WTC11 (cell line): ENCODE results near the gene TAF8. TPM values are rescaled to one million over a fixed set of nuclear protein-coding genes. Genes with fewer than 3 reads are reported as not detected.

Source experiments
- ATAC-seq: fragments of 200-7000 bp; cut with Tn5 transposase; 2 replicates; pipeline ENCODE4 v1.10.0; 2021; ENCODE audit warnings: mild to moderate bottlenecking, moderate library complexity
- CTCF ChIA-PET: fragments of 300-600 bp; sonication (Branson Sonifier 250); formaldehyde crosslinking; loops from one replicate; lab custom pipeline; 2021; ENCODE audit warnings: antibody characterized with exemption; lab: Charles Lee
- POLR2A ChIA-PET: fragments of 350-600 bp; sonication (Branson Sonifier 250); formaldehyde crosslinking; loops from one replicate; lab custom pipeline; 2021; ENCODE audit warnings: antibody characterized with exemption; lab: Charles Lee
- DNase-seq: peaks from one replicate; pipeline ENCODE4 v3.0.0; 2021; ENCODE audit warnings: low spot score
- H3K27ac Mint-ChIP-seq: 2 replicates; pipeline ENCODE4 v1.8.0; 2021; ENCODE audit warnings: mixed read lengths
- H3K27me3 Mint-ChIP-seq: 2 replicates; pipeline ENCODE4 v1.8.0; 2021; ENCODE audit warnings: low read depth, mild to moderate bottlenecking, moderate library complexity, mixed read lengths
- H3K36me3 Mint-ChIP-seq: 2 replicates; pipeline ENCODE4 v1.8.0; 2021; ENCODE audit warnings: mixed read lengths
- H3K4me1 Mint-ChIP-seq: 2 replicates; pipeline ENCODE4 v1.8.0; 2022; ENCODE audit warnings: mixed read lengths
- H3K4me3 Mint-ChIP-seq: 2 replicates; pipeline ENCODE4 v1.8.0; 2021; ENCODE audit warnings: mild to moderate bottlenecking, moderate library complexity, mixed read lengths
- H3K9me3 Mint-ChIP-seq: 2 replicates; pipeline ENCODE4 v1.8.0; 2021; ENCODE audit warnings: mixed read lengths
- CBFB ChIP-seq: sonication (generic); formaldehyde crosslinking; IDR thresholded peaks from 2 replicates; pipeline ENCODE4 v1.8.1; 2022; ENCODE audit warnings: mild to moderate bottlenecking, low read depth, missing genetic modification reagents
- ELF4 ChIP-seq: sonication (generic); formaldehyde crosslinking; IDR thresholded peaks from 2 replicates; pipeline ENCODE4 v1.8.1; 2022; ENCODE audit warnings: low read depth, mild to moderate bottlenecking, moderate library complexity, missing genetic modification reagents
- EMX1 ChIP-seq: fragments of 250-450 bp; sonication (Bioruptor Pico); IDR thresholded peaks from 2 replicates; pipeline ENCODE4 v1.8.0; 2021; ENCODE audit warnings: mild to moderate bottlenecking
- GABPB1 ChIP-seq: sonication (generic); formaldehyde crosslinking; IDR thresholded peaks from 2 replicates; pipeline ENCODE4 v1.8.1; 2023; ENCODE audit warnings: mild to moderate bottlenecking, missing genetic modification reagents
- GRHL2 ChIP-seq: fragments of 250-450 bp; sonication (Bioruptor Pico); IDR thresholded peaks from 2 replicates; pipeline ENCODE4 v1.8.0; 2022; ENCODE audit warnings: mild to moderate bottlenecking, moderate library complexity; ENCODE audit not compliant: insufficient replicate concordance, severe bottlenecking
- HMGA2 ChIP-seq: fragments of 250-450 bp; sonication (Bioruptor Pico); IDR thresholded peaks from 2 replicates; pipeline ENCODE4 v1.4.0; 2021; ENCODE audit warnings: mild to moderate bottlenecking, moderate library complexity
- IRF2 ChIP-seq: sonication (generic); formaldehyde crosslinking; IDR thresholded peaks from 2 replicates; pipeline ENCODE4 v1.8.0; 2022; ENCODE audit warnings: low read depth, missing genetic modification reagents, borderline replicate concordance
- JUN ChIP-seq: sonication (generic); formaldehyde crosslinking; IDR thresholded peaks from 2 replicates; pipeline ENCODE4 v1.8.0; 2023; ENCODE audit warnings: mild to moderate bottlenecking, missing genetic modification reagents
- NFE2L1 ChIP-seq: sonication (generic); formaldehyde crosslinking; IDR thresholded peaks from 2 replicates; pipeline ENCODE4 v1.8.1; 2023; ENCODE audit warnings: missing genetic modification reagents
- SP1 ChIP-seq: sonication (generic); formaldehyde crosslinking; conservative IDR thresholded peaks from 2 replicates; pipeline ENCODE4 v1.8.1; 2022; ENCODE audit warnings: missing genetic modification reagents
- TEAD4 ChIP-seq: sonication (generic); formaldehyde crosslinking; IDR thresholded peaks from 2 replicates; pipeline ENCODE4 v1.8.0; 2022; ENCODE audit warnings: mild to moderate bottlenecking, missing genetic modification reagents
- ZNF263 ChIP-seq: sonication (generic); formaldehyde crosslinking; IDR thresholded peaks from 2 replicates; pipeline ENCODE4 v1.8.1; 2022; ENCODE audit warnings: low read depth, mild to moderate bottlenecking, moderate library complexity, missing genetic modification reagents
- ZNF396 ChIP-seq: fragments of 250-450 bp; sonication (Bioruptor Pico); IDR thresholded peaks from 2 replicates; pipeline ENCODE4 v1.8.0; 2021; ENCODE audit warnings: mild to moderate bottlenecking, moderate library complexity, borderline replicate concordance
- ZNF423 ChIP-seq: fragments of 250-450 bp; sonication (Bioruptor Pico); IDR thresholded peaks from 2 replicates; pipeline ENCODE4 v2.1.2; 2022; ENCODE audit warnings: mild to moderate bottlenecking, moderate library complexity
- total RNA-seq: library from RNA; stranded (reverse); gene quantifications from 3 replicates; pipeline ENCODE4 v1.2.3, GENCODE V29; 2021
- TF ChIP-seq, protein P1 (sequence below): fragments of 250-450 bp; sonication (Bioruptor Pico); IDR thresholded peaks from 2 replicates; pipeline ENCODE4 v1.9.0; 2021; ENCODE audit warnings: mild to moderate bottlenecking, borderline replicate concordance
- TF ChIP-seq, protein P2 (sequence below): fragments of 250-450 bp; sonication (Bioruptor Pico); conservative IDR thresholded peaks from 2 replicates; pipeline ENCODE4 v1.9.0; 2021; ENCODE audit warnings: mild to moderate bottlenecking
- TF ChIP-seq, protein P3 (sequence below): sonication (generic); formaldehyde crosslinking; IDR thresholded peaks from 2 replicates; pipeline ENCODE4 v1.8.0; 2023; ENCODE audit warnings: missing genetic modification reagents
- TF ChIP-seq, protein P4 (sequence below): sonication (generic); formaldehyde crosslinking; IDR thresholded peaks from 2 replicates; pipeline ENCODE4 v1.8.1; 2022; ENCODE audit warnings: mild to moderate bottlenecking, missing genetic modification reagents, moderate library complexity, borderline replicate concordance
- TF ChIP-seq, protein P5 (sequence below): sonication (generic); formaldehyde crosslinking; IDR thresholded peaks from 2 replicates; pipeline ENCODE4 v1.8.1; 2023; ENCODE audit warnings: mild to moderate bottlenecking, missing genetic modification reagents, borderline replicate concordance

TAF8 gene
- total RNA-seq, 1 experiment from 2014 or later: 31.0 TPM

DNA sequence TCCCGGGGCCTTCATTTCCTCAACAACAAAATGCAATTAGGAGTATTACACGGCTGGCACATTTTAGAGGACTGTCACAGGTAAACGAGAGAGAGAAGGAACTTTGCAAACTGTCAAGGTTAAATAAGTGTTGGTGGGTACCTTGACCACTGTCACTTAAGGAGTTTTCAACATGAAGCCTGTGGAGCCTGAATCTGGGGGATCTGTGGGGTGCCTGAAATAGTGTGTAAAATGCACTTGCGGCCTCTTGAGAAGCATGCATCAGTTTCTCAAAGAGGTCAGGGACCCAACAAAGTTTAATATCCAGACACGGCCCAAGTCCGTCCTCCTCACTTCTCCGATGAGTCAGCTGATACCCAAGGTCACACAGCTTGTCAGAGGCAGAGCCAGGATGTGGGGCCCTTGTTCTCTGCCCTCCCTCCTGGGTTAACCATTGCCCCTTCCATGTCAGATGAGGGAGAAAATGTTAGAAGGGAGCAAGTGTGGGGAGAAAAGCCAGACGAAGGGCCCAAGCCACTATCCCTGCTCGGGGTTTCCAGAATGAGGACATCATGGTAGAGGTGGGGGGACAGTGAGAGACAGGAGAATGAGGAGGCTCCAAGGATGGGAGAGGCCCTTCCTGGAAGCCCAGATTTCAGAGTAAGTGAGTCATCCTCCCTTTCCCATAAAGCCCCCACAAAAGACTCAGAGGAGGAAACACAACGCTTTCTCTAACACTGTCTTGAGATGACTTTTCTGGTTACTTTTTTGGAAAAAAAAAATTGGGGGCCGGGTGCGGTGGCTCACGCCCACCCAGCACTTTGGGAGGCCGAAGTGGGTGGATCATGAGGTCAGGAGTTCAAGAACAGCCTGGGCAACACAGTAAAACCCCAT, 49.9 kb downstream of the TAF8 start:
- Mint-ChIP-seq H3K36me3 (peaks cover 16% of the 10 kb centered on the region), H3K9me3 (no peaks in the 10 kb centered on the region), H3K27ac (no peak overlapping the region), H3K4me1 (peaks cover 33% of the 10 kb centered on the region), H3K27me3 (peaks cover 48% of the 10 kb centered on the region), H3K4me3 (no peak overlapping the region)
- ChIA-PET POLR2A (interaction anchor here (0.5 kb wide), 1 partner anchor 74 kb away, joined by 4 read pairs; no protein-coding TSS in a partner anchor), CTCF (interaction anchor here (1.0 to 2.4 kb wide), 4 partner anchors 14 to 76 kb away, joined by 3 to 9 read pairs (median 4); no protein-coding TSS in a partner anchor)
- DNase-seq: no peak
- no peak for ATAC-seq
- no peak for TF ChIP-seq NFE2L1 (CRISPR knock-in tag)
- TF ChIP-seq EMX1: no peak
- TF ChIP-seq JUN (CRISPR knock-in tag): no peak

DNA sequence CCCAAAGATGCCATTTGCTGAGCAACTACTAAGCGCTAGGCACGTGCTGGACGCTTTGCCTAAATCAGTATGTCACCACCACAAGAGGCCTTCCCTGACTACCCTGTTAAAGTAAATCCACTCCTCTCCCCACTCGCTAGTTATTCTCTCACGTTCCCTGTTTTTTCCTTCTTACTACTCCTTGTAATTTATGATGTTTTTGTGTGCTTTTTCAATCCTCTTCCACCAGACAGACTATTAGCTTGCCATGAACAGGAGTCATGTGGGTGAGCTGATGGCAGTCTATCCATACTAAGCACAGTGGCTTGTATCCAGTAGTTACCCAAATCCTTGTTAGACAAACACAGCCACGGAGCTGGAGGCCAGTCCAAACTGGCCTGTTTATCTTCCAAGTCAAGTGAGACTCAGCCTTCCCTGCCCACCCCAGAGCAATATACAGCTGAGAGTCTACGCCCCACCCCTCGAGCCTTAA, 50.9 kb downstream of the TAF8 start:
- ATAC-seq: no peak
- Mint-ChIP-seq H3K9me3 (no peaks in the 10 kb centered on the region), H3K27ac (no peak overlapping the region), H3K4me1 (peaks cover 30% of the 10 kb centered on the region), H3K36me3 (peaks cover 24% of the 10 kb centered on the region), H3K4me3 (no peak overlapping the region), H3K27me3 (peaks cover 39% of the 10 kb centered on the region)
- DNase-seq: no peak
- TF ChIP-seq, protein P1, sequence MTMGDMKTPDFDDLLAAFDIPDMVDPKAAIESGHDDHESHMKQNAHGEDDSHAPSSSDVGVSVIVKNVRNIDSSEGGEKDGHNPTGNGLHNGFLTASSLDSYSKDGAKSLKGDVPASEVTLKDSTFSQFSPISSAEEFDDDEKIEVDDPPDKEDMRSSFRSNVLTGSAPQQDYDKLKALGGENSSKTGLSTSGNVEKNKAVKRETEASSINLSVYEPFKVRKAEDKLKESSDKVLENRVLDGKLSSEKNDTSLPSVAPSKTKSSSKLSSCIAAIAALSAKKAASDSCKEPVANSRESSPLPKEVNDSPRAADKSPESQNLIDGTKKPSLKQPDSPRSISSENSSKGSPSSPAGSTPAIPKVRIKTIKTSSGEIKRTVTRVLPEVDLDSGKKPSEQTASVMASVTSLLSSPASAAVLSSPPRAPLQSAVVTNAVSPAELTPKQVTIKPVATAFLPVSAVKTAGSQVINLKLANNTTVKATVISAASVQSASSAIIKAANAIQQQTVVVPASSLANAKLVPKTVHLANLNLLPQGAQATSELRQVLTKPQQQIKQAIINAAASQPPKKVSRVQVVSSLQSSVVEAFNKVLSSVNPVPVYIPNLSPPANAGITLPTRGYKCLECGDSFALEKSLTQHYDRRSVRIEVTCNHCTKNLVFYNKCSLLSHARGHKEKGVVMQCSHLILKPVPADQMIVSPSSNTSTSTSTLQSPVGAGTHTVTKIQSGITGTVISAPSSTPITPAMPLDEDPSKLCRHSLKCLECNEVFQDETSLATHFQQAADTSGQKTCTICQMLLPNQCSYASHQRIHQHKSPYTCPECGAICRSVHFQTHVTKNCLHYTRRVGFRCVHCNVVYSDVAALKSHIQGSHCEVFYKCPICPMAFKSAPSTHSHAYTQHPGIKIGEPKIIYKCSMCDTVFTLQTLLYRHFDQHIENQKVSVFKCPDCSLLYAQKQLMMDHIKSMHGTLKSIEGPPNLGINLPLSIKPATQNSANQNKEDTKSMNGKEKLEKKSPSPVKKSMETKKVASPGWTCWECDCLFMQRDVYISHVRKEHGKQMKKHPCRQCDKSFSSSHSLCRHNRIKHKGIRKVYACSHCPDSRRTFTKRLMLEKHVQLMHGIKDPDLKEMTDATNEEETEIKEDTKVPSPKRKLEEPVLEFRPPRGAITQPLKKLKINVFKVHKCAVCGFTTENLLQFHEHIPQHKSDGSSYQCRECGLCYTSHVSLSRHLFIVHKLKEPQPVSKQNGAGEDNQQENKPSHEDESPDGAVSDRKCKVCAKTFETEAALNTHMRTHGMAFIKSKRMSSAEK (CRISPR knock-in tag): no peak
- TF ChIP-seq ZNF423 (no peak), ELF4 (no peak), CBFB (CRISPR knock-in tag) (no peak), GABPB1 (no peak), ZNF263 (CRISPR knock-in tag) (no peak)
- TF ChIP-seq, protein P2, sequence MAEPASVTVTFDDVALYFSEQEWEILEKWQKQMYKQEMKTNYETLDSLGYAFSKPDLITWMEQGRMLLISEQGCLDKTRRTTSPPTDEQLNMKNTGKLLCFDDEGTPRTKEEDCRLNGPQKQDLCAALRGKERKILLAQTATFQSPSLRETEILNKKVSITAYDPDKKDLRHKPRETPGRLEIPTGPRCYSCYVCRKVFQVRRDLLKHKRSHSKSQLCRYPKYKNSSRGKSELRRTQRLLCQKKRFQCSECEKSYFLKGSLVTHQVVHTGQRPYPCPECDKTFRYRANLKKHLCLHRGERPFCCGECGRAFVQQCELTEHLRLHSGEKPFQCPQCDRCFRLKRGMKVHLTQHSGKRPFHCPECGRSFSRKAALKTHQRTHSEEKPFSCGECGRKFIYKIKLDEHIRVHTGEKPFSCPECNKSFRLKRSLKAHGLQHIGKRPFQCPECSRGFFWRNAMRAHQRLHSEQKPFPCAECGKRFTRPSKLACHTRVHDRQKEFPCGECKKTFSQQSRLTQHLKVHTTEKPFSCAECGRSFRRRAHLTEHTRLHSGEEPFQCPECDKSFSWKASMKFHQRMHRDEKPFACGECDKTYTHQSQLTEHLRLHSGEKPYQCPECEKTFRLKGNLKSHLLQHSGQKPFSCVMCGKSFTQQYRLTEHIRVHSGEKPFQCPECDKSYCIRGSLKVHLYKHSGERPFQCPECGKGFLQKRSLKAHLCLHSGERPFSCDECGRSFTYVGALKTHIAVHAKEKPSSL (CRISPR knock-in tag): no peak
- TF ChIP-seq, protein P3, sequence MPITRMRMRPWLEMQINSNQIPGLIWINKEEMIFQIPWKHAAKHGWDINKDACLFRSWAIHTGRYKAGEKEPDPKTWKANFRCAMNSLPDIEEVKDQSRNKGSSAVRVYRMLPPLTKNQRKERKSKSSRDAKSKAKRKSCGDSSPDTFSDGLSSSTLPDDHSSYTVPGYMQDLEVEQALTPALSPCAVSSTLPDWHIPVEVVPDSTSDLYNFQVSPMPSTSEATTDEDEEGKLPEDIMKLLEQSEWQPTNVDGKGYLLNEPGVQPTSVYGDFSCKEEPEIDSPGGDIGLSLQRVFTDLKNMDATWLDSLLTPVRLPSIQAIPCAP: no peak
- CTCF ChIA-PET: interaction anchor here (1.0 to 1.7 kb wide), 2 partner anchors 48 to 75 kb away, joined by 3 to 5 read pairs; no protein-coding TSS in a partner anchor
- POLR2A ChIA-PET: no interaction called here

DNA sequence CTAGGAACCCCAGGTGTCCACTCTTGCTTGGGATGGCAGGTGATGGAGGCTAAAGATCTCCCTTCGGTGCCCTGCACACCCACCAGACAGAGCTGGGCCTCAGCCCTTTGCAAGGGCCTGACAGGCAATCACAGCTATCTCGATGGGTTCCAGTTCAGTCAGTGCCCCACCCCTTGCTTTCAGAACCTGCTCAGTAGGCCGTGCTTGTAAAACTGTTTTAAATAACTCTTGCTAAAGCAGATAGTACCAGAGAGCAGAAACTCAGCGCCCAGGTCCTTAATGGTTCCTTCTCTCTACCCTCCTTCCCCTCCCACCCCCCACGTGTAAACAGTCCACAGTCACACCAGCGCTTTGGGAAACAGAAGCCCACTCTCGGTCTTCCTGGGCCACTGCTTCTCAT, 52.9 kb downstream of the TAF8 start:
- H3K27me3 Mint-ChIP-seq: peaks cover 19% of the 10 kb centered on the region
- ChIA-PET CTCF (interaction anchor here (0.6 to 4.5 kb wide), 7 partner anchors 13 to 111 kb away, joined by 3 to 127 read pairs (median 17); partner anchors contain the start of gene C6orf132), POLR2A (interaction anchor here (0.6 kb wide), 1 partner anchor 160 kb away, joined by 4 read pairs; no protein-coding TSS in a partner anchor)
- H3K9me3 Mint-ChIP-seq: no peaks in the 10 kb centered on the region
- H3K36me3 Mint-ChIP-seq: peaks cover 28% of the 10 kb centered on the region
- no peak overlapping the region; the same call in 1 of the 2 replicates for H3K4me3 Mint-ChIP-seq
- no peak overlapping the region for H3K27ac Mint-ChIP-seq
- ATAC-seq: no peak
- DNase-seq: no peak
- H3K4me1 Mint-ChIP-seq: peaks cover 33% of the 10 kb centered on the region
- TF ChIP-seq, protein P4, sequence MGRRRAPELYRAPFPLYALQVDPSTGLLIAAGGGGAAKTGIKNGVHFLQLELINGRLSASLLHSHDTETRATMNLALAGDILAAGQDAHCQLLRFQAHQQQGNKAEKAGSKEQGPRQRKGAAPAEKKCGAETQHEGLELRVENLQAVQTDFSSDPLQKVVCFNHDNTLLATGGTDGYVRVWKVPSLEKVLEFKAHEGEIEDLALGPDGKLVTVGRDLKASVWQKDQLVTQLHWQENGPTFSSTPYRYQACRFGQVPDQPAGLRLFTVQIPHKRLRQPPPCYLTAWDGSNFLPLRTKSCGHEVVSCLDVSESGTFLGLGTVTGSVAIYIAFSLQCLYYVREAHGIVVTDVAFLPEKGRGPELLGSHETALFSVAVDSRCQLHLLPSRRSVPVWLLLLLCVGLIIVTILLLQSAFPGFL (CRISPR knock-in tag): no peak
- TF ChIP-seq TEAD4: no peak
- no peak for TF ChIP-seq HMGA2 (CRISPR knock-in tag)
- TF ChIP-seq, protein P5, sequence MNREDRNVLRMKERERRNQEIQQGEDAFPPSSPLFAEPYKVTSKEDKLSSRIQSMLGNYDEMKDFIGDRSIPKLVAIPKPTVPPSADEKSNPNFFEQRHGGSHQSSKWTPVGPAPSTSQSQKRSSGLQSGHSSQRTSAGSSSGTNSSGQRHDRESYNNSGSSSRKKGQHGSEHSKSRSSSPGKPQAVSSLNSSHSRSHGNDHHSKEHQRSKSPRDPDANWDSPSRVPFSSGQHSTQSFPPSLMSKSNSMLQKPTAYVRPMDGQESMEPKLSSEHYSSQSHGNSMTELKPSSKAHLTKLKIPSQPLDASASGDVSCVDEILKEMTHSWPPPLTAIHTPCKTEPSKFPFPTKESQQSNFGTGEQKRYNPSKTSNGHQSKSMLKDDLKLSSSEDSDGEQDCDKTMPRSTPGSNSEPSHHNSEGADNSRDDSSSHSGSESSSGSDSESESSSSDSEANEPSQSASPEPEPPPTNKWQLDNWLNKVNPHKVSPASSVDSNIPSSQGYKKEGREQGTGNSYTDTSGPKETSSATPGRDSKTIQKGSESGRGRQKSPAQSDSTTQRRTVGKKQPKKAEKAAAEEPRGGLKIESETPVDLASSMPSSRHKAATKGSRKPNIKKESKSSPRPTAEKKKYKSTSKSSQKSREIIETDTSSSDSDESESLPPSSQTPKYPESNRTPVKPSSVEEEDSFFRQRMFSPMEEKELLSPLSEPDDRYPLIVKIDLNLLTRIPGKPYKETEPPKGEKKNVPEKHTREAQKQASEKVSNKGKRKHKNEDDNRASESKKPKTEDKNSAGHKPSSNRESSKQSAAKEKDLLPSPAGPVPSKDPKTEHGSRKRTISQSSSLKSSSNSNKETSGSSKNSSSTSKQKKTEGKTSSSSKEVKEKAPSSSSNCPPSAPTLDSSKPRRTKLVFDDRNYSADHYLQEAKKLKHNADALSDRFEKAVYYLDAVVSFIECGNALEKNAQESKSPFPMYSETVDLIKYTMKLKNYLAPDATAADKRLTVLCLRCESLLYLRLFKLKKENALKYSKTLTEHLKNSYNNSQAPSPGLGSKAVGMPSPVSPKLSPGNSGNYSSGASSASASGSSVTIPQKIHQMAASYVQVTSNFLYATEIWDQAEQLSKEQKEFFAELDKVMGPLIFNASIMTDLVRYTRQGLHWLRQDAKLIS (CRISPR knock-in tag): no peak
- no peak for TF ChIP-seq IRF2 (CRISPR knock-in tag)
- no peak for TF ChIP-seq GRHL2
- TF ChIP-seq ZNF396 (CRISPR knock-in tag): no peak
- TF ChIP-seq SP1 (CRISPR knock-in tag): no peak
